IPS-15b (cell line): Measurements from ENCODE around the gene INSM1.

Experiments used
- H3K27me3 ChIP-seq: one replicate; pipeline ENCODE4 v1.6.1; 2013; ENCODE audit warnings: low read length; ENCODE audit not compliant: control insufficient read depth, insufficient read depth
- H3K36me3 ChIP-seq: one replicate; pipeline ENCODE4 v1.6.1; 2013; ENCODE audit warnings: low read length; ENCODE audit not compliant: control insufficient read depth, insufficient read depth
- H3K4me1 ChIP-seq: one replicate; pipeline ENCODE4 v1.6.1; 2013; ENCODE audit warnings: mild to moderate bottlenecking, low read length; ENCODE audit not compliant: control insufficient read depth, insufficient read depth
- H3K4me3 ChIP-seq: one replicate; pipeline ENCODE4 v1.5.1; 2013; ENCODE audit warnings: low read depth, low read length
- H3K9ac ChIP-seq: one replicate; pipeline ENCODE4 v1.6.1; 2013; ENCODE audit warnings: low read depth, mild to moderate bottlenecking, low read length
- H3K9me3 ChIP-seq: one replicate; pipeline ENCODE4 v1.6.1; 2013; ENCODE audit warnings: mild to moderate bottlenecking, low read length; ENCODE audit not compliant: control insufficient read depth, insufficient read depth

INSM1 gene

DNA sequence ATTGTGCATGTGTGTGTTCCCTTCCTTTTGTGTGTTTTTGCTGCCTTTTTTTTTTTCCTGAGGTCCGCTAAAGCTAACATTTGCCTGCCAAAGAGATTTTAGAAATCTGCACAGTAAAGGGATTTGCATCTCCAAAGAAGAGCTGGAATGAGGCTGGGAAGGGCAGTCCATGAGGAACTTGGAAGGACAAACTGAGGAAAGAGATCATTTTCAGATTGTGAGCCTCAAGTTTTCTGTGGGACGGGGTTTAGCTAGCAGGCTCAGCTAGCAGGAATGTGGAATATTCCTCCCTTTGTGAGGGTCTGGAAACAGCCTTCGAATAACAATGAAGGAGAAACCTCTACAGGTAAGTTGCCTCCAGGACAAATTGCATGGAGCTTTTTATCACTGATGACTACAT, 3.8 kb downstream of the INSM1 start:
- peaks cover 68% of the 10 kb centered on the region for H3K27me3 ChIP-seq
- H3K36me3 ChIP-seq = no peaks in the 10 kb centered on the region
- H3K4me3 ChIP-seq = no peak overlapping the region
- H3K9me3 ChIP-seq = no peaks in the 10 kb centered on the region
- no peak overlapping the region for H3K9ac ChIP-seq
- peaks cover 25% of the 10 kb centered on the region for H3K4me1 ChIP-seq

DNA sequence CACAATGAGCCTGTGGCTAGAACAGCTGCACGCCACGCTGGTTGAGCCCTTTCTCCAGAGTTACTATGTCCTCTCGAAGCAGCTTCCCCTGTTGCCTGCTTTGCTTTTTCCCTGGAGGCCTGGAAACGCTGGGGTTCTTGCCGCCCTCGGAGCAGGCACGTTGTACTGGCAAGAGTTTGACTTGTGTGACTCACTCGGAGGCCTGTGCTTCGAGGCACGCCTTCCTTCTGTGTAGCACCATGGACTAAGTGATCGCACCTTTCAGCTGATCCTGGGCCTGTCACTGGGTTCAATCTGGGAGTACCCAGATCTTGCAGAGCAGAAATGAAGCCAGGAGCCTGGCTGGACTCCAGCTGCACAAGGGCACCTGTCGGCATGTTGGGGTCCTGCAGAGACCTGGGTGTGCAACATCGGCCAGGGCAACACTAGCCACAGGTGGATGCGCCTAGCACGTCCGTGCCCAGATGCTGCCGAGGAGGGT, 5.2 kb downstream of the INSM1 start:
- H3K9ac ChIP-seq = no peak overlapping the region
- H3K4me3 ChIP-seq = no peak overlapping the region
- H3K9me3 ChIP-seq = no peaks in the 10 kb centered on the region
- H3K4me1 ChIP-seq = peaks cover 25% of the 10 kb centered on the region
- H3K36me3 ChIP-seq = no peaks in the 10 kb centered on the region
- H3K27me3 ChIP-seq = peaks cover 66% of the 10 kb centered on the region

DNA sequence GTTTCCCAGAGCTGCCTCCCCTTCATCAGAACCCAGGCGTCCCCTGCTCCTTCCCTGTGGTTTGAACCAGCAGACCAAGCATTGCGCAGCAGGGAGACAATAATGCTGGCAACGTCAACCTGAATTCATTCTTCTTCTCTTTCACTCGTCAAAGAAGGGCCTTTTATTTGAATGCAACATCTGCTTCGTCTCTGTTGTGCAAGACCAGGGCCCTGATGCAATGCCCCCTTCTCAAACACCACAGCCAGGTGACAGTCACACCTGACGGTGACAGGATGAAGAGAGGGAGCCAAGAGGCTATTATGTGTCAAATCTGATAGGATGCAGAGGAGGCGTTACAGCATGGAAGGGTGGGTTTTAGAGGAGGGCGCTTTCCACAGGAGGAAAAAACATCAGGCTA, 8.0 kb downstream of the INSM1 start:
- Histone ChIP-seq H3K9ac (no peak overlapping the region), H3K36me3 (no peaks in the 10 kb centered on the region), H3K9me3 (no peaks in the 10 kb centered on the region), H3K27me3 (peaks cover 44% of the 10 kb centered on the region), H3K4me1 (peaks cover 20% of the 10 kb centered on the region), H3K4me3 (no peak overlapping the region)

DNA sequence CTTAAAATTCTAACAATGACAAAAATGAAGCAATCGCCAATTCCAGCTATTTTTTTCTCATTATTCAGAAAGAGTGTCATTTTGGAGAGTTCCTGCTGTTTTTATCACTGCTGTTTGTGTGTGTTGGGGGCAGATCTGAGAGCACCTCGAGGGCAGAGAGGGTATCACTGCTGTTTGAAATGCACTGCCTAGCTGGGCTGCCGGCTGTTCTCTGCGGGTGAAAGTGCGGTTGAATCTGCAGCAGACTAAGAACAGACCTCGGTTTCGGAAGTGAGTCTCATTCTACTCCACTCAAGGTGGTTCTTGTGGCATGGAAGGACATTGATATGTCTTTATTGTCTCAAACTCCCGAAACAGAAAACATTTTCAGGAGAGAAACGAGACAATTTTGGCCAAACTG, 18.3 kb downstream of the INSM1 start:
- no peak overlapping the region for H3K9ac ChIP-seq
- H3K4me1 ChIP-seq = no peaks in the 10 kb centered on the region
- H3K9me3 ChIP-seq = no peaks in the 10 kb centered on the region
- no peaks in the 10 kb centered on the region for H3K36me3 ChIP-seq
- H3K4me3 ChIP-seq = no peak overlapping the region
- H3K27me3 ChIP-seq = no peaks in the 10 kb centered on the region

DNA sequence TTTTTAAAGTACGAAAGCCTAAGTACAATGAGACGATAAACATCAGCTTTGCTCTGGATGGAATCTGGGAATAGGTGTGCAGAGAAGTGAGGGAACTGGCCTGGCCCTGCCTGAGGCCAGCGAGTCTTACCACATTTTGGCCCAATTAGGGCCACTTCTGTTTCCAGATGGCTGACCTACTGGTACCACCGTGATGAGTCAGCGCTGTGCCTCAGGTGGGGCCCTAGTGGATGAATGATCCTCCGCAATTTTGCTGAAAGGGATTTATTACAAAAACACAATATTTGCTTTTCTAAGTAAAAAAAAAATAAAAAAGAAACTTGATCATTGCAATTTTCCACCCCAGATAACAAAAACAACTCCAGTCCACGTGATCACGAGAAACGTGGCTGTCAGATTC, 22.5 kb downstream of the INSM1 start:
- no peak overlapping the region for H3K9ac ChIP-seq
- no peaks in the 10 kb centered on the region for H3K4me1 ChIP-seq
- no peaks in the 10 kb centered on the region for H3K9me3 ChIP-seq
- no peak overlapping the region for H3K4me3 ChIP-seq
- no peaks in the 10 kb centered on the region for H3K36me3 ChIP-seq
- H3K27me3 ChIP-seq = no peaks in the 10 kb centered on the region

DNA sequence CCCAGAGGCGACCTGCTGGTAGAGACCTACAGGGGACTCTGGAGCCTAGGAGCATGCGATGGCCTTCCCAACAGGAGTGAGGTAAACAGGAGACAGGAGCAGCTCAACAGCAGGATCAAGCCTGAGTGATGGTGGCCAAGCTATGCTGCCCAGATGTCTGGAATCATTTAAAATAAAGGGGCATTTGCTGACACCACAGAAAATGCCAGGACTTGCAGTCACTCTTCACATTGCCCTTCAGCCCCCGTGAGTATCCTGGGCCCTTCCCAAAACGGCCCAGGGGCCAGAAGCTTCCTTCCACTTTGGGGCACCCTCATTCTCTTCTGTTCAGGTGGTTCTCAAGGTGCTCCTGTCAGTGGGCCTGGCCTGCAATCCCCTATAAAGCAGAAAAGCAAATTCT, 23.2 kb downstream of the INSM1 start:
- H3K36me3 ChIP-seq = peaks cover 3% of the 10 kb centered on the region
- no peaks in the 10 kb centered on the region for H3K9me3 ChIP-seq
- no peak overlapping the region for H3K9ac ChIP-seq
- H3K4me1 ChIP-seq = no peaks in the 10 kb centered on the region
- H3K4me3 ChIP-seq = no peak overlapping the region
- no peaks in the 10 kb centered on the region for H3K27me3 ChIP-seq

DNA sequence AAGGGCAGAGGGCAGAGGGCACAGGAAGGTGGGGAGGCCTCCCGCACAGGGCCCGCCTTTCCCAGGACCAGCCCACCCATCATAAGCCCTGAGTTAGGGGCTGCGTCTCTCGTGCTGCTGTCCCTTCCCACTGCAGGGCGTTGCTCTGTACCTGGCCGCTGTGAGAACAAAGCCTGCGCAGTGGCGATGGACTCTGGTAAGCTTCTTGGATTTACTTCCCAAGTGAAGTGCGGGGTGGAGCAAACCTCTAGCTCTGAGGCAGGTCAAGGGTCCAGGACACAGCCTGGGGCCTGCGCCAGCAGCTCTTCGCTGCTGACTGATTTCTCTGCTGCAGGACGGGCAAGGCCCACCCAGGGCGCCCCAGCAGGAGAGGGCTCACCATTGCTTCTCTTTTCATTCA, 23.9 kb downstream of the INSM1 start:
- Histone ChIP-seq H3K27me3 (no peaks in the 10 kb centered on the region), H3K4me1 (no peaks in the 10 kb centered on the region), H3K4me3 (no peak overlapping the region), H3K36me3 (peaks cover 3% of the 10 kb centered on the region), H3K9ac (no peak overlapping the region), H3K9me3 (no peaks in the 10 kb centered on the region)

DNA sequence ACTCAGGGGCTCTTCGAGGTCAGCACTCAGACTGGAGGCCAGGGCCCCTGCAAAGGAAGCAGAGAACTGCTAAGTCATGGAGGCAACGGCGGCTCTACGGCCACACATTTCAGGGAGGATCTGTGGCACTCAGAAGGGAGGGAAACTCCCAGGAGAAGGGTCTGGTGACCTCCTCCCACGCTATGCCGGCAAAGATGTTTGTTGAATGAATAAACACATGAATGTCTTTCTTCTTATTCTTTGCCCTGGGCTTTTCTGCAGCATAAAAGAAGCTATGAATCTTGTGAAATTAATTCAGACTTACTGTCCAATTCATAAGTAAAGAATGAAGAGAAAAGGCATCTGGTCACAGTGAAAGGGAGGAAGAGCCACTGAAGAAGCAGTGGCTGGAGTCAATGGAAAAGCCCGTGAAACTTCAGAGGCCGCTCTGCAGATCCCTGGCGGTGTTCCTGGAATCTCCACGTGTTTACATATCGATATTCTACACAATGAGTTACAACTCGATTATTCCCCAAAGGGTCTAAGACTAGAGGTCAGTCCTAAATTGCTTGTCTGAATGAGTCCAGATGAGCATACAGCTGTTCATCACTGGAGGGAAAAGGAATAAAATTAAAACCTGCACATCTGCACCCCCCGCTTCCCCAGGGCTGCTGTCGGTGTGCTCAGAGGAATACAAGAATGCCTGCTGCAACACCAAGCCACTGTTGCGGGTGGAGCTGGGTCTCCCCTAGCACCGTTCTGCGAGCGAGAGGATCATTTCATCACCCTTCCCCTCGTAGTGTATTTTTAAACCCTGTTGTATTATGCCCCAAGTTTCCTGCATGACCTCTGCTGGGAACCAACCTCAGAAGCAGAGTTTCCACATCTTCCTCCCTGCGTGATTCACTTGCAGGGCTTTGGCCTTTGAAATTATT, 25.6 kb downstream of the INSM1 start:
- H3K9ac ChIP-seq = no peak overlapping the region
- H3K27me3 ChIP-seq = no peaks in the 10 kb centered on the region
- peaks cover 3% of the 10 kb centered on the region for H3K36me3 ChIP-seq
- no peak overlapping the region for H3K4me3 ChIP-seq
- no peaks in the 10 kb centered on the region for H3K4me1 ChIP-seq
- H3K9me3 ChIP-seq = no peaks in the 10 kb centered on the region

DNA sequence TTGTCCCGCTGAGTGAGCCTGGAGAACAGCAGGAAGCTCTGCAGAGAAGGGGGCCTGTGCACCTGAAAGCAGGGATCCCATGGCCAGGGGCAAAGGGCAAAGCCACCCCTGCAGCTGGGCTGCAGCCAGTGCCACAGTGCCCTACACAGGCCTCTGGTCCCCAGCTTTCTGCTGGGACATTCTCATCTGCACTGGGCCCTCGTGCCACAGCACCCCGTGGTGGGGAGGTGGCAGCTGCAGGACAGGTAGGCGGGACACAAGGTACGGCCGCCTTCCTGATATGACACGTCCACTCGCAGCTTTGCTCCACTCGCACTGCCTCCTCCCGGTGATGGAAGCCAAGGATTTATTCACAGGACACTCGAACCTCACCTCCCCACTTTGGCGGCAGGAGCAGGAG, 27.2 kb downstream of the INSM1 start:
- peaks cover 3% of the 10 kb centered on the region for H3K36me3 ChIP-seq
- no peak overlapping the region for H3K4me3 ChIP-seq
- no peaks in the 10 kb centered on the region for H3K27me3 ChIP-seq
- H3K9me3 ChIP-seq = no peaks in the 10 kb centered on the region
- H3K9ac ChIP-seq = no peak overlapping the region
- H3K4me1 ChIP-seq = no peaks in the 10 kb centered on the region

DNA sequence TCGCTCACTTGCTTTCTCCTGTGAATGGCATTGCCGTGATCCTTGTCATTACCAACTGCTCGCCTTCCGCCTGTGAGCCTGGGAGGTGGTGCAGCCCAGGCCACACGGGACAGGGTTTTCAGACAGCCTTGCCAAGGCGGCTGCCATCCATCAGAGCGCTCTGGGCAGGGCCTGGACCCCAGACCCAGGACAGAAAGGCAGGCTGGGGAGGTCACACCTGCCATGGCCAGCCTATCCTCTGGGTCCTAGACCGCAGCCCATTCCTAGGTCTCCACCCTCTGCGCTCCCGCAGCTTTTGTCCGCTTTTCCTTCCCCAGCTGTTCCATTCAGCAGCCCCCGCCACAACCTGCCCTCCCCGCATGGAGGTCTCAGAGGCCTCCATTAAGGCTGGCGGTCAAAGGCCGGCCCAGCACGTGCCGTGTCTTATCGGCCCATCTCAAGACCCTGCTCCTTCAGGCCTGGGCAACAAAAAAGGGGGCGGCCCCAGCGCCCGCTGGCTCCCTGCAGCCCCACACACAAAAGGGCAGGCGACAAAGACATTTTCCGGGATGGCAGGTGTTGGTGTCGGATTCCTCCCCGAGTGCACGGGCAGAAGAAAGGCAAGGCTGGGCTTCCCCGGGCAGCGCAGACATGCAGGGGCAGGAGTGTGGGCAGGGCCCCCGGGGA, 28.1 kb downstream of the INSM1 start:
- no peaks in the 10 kb centered on the region for H3K4me1 ChIP-seq
- H3K36me3 ChIP-seq = peaks cover 3% of the 10 kb centered on the region
- no peak overlapping the region for H3K9ac ChIP-seq
- no peaks in the 10 kb centered on the region for H3K27me3 ChIP-seq
- H3K4me3 ChIP-seq = no peak overlapping the region
- H3K9me3 ChIP-seq = no peaks in the 10 kb centered on the region

DNA sequence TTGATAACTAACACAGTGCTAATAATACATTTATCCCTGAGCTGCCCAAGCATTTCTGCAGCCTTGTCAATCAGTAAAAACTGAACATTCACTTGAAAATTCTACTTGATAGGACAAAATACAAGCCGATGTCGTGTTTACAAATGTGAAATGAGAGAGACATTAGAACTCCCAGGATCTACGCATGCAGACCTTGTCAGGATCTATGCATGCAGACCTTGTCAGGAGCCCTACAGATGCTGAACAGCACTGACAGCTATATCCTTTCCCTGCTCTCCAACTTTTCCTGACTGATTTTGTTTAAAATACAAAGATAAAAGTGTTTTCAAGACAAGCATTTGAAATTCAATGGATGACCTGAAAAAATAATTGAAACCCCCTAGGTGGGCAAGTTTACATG, 28.9 kb downstream of the INSM1 start:
- no peaks in the 10 kb centered on the region for H3K27me3 ChIP-seq
- no peaks in the 10 kb centered on the region for H3K9me3 ChIP-seq
- H3K9ac ChIP-seq = no peak overlapping the region
- H3K4me3 ChIP-seq = no peak overlapping the region
- no peaks in the 10 kb centered on the region for H3K4me1 ChIP-seq
- peaks cover 3% of the 10 kb centered on the region for H3K36me3 ChIP-seq

DNA sequence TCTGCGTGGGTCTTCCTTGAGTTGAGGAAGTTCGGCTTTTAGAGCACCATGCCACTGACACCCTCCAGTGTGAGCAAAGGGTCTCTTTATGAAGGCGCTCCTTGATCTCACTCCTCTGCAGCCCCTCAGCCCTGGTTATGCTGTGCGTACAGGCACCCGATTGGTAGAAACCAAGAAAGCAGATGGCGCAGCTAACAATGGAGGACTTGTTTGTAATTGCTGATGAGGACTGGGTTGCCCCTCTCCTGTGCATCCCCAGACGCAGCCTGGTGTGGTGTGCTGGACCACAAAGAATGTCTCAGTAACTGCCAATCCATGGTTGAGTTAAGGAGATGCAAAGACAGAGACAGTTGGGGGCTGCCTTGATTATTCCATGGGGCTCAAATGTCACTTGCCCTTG, 30.2 kb downstream of the INSM1 start:
- no peaks in the 10 kb centered on the region for H3K4me1 ChIP-seq
- H3K36me3 ChIP-seq = peaks cover 3% of the 10 kb centered on the region
- no peak overlapping the region for H3K9ac ChIP-seq
- no peaks in the 10 kb centered on the region for H3K9me3 ChIP-seq
- H3K27me3 ChIP-seq = no peaks in the 10 kb centered on the region
- H3K4me3 ChIP-seq = no peak overlapping the region
